ENCODE results near the gene CCDC120. TPM values are rescaled to one million over a fixed set of nuclear protein-coding genes. Genes with fewer than 3 reads are reported as not detected.

Gene CCDC120
- total RNA-seq, 2 donors from 2014 or later: 12.3 to 15.0 TPM

DNA sequence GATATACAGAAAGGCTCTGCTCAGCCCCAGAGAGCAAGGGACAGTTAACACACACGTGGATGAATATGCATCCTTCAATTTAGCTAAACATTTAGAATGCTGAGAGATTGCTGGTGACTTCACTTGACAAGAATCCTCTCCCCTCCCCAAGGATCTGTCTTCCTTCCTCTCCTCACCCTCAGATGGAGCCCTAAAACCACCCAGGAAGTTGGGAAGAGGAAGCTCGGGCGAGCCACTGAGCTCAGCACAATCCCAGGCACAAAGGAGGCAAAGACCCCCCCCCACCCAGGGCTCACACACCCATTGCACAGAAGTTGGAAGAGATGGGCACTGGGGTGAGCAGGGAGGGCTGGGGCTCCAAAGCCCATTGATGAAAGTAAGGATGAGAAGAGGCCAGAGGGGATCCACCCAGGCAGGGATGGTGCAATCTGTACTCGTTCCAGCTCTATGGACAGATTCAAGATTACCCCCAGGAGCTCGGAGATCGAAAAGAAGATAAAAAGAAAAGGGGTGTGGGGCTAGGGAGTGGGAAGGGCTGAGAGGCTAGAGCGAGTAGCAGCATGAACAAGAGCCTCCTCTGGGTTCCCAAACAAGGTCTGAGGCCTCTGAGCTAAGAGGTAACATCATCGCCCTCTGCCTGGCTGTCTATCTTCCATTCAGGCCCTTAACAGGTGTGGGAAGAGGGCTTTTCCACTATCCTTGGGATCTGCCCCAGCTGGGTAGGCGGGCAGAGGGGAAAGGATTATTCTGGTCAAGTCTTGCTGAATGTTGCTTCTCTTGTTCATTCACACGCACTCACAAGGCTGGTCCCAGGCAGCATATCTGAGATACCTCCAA, 16.8 kb upstream of the CCDC120 start:
- TF ChIP-seq POLR2AphosphoS5 (IDR thresholded peaks at IDR 0.05) (no peak), CTCF (IDR thresholded peaks at IDR 0.05) (no peak), POLR2A (IDR thresholded peaks at IDR 0.05) (no peak)
- 0% methylated on average over 10 of the region's 10 CpGs for WGBS
- Histone ChIP-seq H3K27ac (peak overlapping the region; percentile 95 to 97), H3K4me1 (replicated peaks) (no peaks in the 10 kb centered on the region), H3K9me3 (no peaks in the 10 kb centered on the region), H3K4me3 (peak overlapping the region; percentile 63 to 73), H3K36me3 (no peaks in the 10 kb centered on the region), H3K27me3 (replicated peaks; ENCODE audit: insufficient read depth) (no peaks in the 10 kb centered on the region)
- DNase-seq (ENCODE audit: low spot score): no peak
- intact Hi-C loops (cut with DNase I): loop anchor here (5.0 to 10.0 kb wide), 3 partner anchors 40 to 237 kb away; partner anchors contain the start of genes GRIPAP1, HDAC6, PIM2 and SLC35A2

- DNase-seq (ENCODE audit: low spot score): no peak
- no peaks in the 10 kb centered on the region for H3K27me3 ChIP-seq (replicated peaks; ENCODE audit: insufficient read depth)
- no peaks in the 10 kb centered on the region for H3K4me1 ChIP-seq (replicated peaks)
- H3K27ac ChIP-seq: peak overlapping the region; percentile 95 to 97
- intact Hi-C loops (cut with DNase I): loop anchor here (1.0 to 10.0 kb wide), 4 partner anchors 40 to 238 kb away; partner anchors contain the start of genes GRIPAP1, HDAC6, PIM2 and SLC35A2
- H3K36me3 ChIP-seq: no peaks in the 10 kb centered on the region
- TF ChIP-seq POLR2AphosphoS5 (IDR thresholded peaks at IDR 0.05) (no peak), CTCF (IDR thresholded peaks at IDR 0.05) (no peak), POLR2A (IDR thresholded peaks at IDR 0.05) (no peak)
- 0% methylated on average over 4 of the region's 29 CpGs for WGBS
- no peaks in the 10 kb centered on the region for H3K9me3 ChIP-seq
- H3K4me3 ChIP-seq: peak overlapping the region; percentile 63 to 73
Observed at GRCh38 chrX:49042581-49043219, 16.1 kb upstream of the CCDC120 start.

GRCh38 chrX:49043220-49043986, 15.4 kb upstream of the CCDC120 start, which contains the start of gene TFE3:
TSS of gene TFE3 (minus strand) at chrX:49043357. CDS start at chrX:49043226, 131 bp downstream.
- Histone ChIP-seq H3K36me3 (no peaks in the 10 kb centered on the region), H3K27me3 (replicated peaks; ENCODE audit: insufficient read depth) (no peaks in the 10 kb centered on the region), H3K9me3 (no peaks in the 10 kb centered on the region), H3K4me3 (peak within 1 kb of the TSS; percentile 63 to 73), H3K27ac (peak within 1 kb of the TSS; percentile 95 to 97), H3K4me1 (replicated peaks) (no peaks in the 10 kb centered on the region)
- WGBS: 0% methylated on average over 41 of the region's 67 CpGs
- peak; percentile 77 for TF ChIP-seq POLR2A (IDR thresholded peaks at IDR 0.05)
- TF ChIP-seq POLR2AphosphoS5 (IDR thresholded peaks at IDR 0.05): peak; percentile 94
- peak in 3 of 4 experiments; percentile 60 to 89 (median 82) for TF ChIP-seq CTCF (IDR thresholded peaks at IDR 0.05)
- intact Hi-C loops (cut with DNase I): loop anchor here (1.0 to 10.0 kb wide), 4 partner anchors 41 to 239 kb away; partner anchors contain the start of genes GRIPAP1, HDAC6, PIM2 and SLC35A2
- DNase-seq (ENCODE audit: low spot score): peak; percentile 97

- no peaks in the 10 kb centered on the region for H3K27me3 ChIP-seq (replicated peaks; ENCODE audit: insufficient read depth)
- peak overlapping the region in 1 of 2 donors; percentile 16 for H3K4me3 ChIP-seq
- no peaks in the 10 kb centered on the region for H3K4me1 ChIP-seq (replicated peaks)
- H3K36me3 ChIP-seq: no peaks in the 10 kb centered on the region
- no peak for DNase-seq (ENCODE audit: low spot score)
- no peak for TF ChIP-seq POLR2AphosphoS5 (IDR thresholded peaks at IDR 0.05)
- 20% methylated on average over 8 of the region's 13 CpGs for WGBS
- intact Hi-C loops (cut with DNase I): loop anchor here (1.0 to 10.0 kb wide), 4 partner anchors 42 to 239 kb away; partner anchors contain the start of genes GRIPAP1, HDAC6, PIM2 and SLC35A2
- H3K27ac ChIP-seq: peak overlapping the region; percentile 75 to 76
- no peaks in the 10 kb centered on the region for H3K9me3 ChIP-seq
Observed at GRCh38 chrX:49043987-49044281, 14.9 kb upstream of the CCDC120 start.

Data from prostate gland (tissue), 2 donors.